Measurements from ENCODE around the gene PNISR.

GRCh38 chr6:99393366-99393697 lies 31.8 kb downstream of the PNISR start:
- TF ChIP-seq CTCF (IDR thresholded peaks at IDR 0.05) (no peak), POLR2A (IDR thresholded peaks at IDR 0.05) (no peak)
